GF-D8 (cell line): ENCODE measurements around the gene ALKBH3.

Experiments
- DNase-seq: peaks from one replicate; lab custom pipeline; 2025; lab: John Stamatoyannopoulos, UW

ALKBH3 gene

GRCh38 chr11:43941257-43941994 is 60.8 kb downstream of the ALKBH3 start:
- no peak for DNase-seq

- DNase-seq = no peak
Observed at GRCh38 chr11:43942662-43943371, 62.2 kb downstream of the ALKBH3 start.

- no peak for DNase-seq
Observed at GRCh38 chr11:43943372-43943930, 62.8 kb downstream of the ALKBH3 start.

GRCh38 chr11:43943931-43944751 is 63.5 kb downstream of the ALKBH3 start:
- no peak for DNase-seq

GRCh38 chr11:43944761-43945311 is 64.2 kb downstream of the ALKBH3 start:
- no peak for DNase-seq

GRCh38 chr11:43947003-43947500 is 66.4 kb downstream of the ALKBH3 start:
- no peak for DNase-seq

- no peak for DNase-seq
Observed at GRCh38 chr11:43947815-43948214, 67.2 kb downstream of the ALKBH3 start.

- DNase-seq = no peak
Observed at GRCh38 chr11:43948341-43949225, 68.0 kb downstream of the ALKBH3 start.

GRCh38 chr11:43950311-43950855 is 69.8 kb downstream of the ALKBH3 start:
- DNase-seq = no peak

GRCh38 chr11:43951231-43951630 is 70.6 kb downstream of the ALKBH3 start:
- DNase-seq = no peak

- DNase-seq = no peak
Observed at GRCh38 chr11:43952020-43952400, 71.4 kb downstream of the ALKBH3 start.

- DNase-seq = no peak
Observed at GRCh38 chr11:43952401-43953342, 72.0 kb downstream of the ALKBH3 start.

GRCh38 chr11:43953521-43953920 is 72.9 kb downstream of the ALKBH3 start:
- no peak for DNase-seq

- DNase-seq = no peak
Observed at GRCh38 chr11:43954241-43954640, 73.6 kb downstream of the ALKBH3 start.

GRCh38 chr11:43955381-43956118 is 74.9 kb downstream of the ALKBH3 start:
- DNase-seq = no peak

GRCh38 chr11:43957571-43957970 is 76.9 kb downstream of the ALKBH3 start:
- no peak for DNase-seq

- DNase-seq = no peak
Observed at GRCh38 chr11:43959321-43959995, 78.8 kb downstream of the ALKBH3 start.
